HG03103 (cell line): ENCODE data around the gene ZFTA.
"Not testable (repeated sequence)": the region's sequence is repeated elsewhere in the genome, so short reads cannot be mapped to it uniquely, and the experiment has no call there.

Source experiments
- ATAC-seq: cut with Tn5 transposase; IDR thresholded peaks from one replicate; pipeline ENCODE4 v1.9.1; 2021; ENCODE audit warnings: low read depth; ENCODE audit not compliant: unreplicated experiment

The ZFTA gene

DNA sequence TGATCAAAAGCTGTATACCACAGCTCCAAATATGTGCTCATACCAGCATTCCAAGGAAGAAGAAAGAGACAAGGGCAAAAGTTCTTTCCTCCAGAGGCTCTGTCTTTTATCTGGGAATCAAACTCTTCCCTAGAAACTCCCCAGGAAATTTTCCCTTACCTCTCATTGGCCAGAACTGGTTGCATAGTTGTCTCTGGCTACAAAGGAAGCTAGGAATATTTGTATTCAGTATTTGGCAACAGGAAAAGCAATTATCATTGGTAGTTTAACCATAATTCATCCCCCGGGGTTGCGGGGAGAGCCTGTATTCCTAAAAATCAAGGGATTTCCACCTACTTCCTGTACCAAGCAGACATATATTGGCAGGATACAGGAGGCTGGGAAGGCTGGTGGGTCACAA, 10.5 kb upstream of the ZFTA start:
- ATAC-seq, result no peak

DNA sequence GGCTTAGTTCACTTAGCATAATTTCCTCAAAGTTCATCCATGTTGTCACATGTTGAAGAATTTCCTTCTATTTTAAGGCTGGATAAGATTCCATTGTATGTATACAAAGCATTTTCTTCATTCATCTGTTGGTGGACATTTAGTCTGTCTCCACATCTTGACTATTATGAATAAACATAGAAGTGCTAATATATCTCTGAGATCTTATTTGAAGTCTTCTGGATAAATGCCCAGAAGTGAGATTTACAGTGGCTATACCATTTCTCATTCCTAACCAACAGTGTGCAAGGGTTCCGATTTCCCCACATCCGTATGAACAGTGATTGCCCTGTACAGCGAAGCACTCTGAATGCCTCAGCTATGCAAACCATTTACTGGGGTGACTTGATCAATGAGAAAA, 6.6 kb upstream of the ZFTA start:
- ATAC-seq, result no peak

DNA sequence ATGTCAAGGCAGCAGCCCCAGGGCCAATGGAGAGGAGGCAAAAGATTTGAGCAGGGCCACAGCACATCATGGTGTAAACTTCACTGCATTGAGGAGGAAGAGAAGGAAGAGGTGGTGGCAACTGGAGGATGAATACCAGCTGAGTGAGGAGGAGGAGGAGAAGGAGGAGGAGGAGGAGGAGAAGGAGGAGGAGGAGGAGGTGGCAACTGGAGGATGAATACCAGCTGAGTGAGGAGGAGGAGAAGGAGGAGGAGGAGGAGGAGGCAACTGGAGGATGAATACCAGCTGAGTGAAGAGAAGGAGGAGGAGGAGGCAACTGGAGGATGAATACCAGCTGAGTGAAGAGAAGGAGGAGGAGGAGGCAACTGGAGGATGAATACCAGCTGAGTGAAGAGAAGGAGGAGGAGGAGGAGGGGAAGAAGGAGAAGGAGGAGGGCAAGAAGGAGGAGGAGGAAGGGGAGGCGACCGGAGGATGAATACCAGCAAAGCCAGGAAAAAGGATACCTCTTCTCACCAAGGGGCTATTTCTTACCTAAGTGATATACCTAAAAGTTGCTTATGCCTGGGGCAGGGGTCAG, 3.3 kb upstream of the ZFTA start:
- ATAC-seq, result not testable (repeated sequence)

DNA sequence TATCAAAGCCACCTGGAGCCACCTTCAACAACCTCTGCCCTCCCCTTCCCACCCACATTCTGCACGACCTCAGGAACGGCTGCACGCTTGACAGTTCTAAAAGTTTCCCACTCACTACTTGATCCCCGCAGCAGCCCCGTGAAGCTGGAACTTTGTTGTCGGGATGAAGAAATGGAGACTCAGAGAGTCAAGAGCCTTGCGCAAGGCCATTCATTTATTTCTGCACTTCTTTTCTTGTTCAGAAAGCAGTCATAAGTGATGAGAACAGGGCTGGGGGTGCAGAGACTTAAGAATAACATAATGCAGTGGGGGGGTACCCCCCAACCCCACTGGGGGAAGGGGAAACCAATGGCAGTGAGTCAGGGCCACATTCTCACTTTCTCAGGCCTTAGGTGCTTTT, 2.2 kb upstream of the ZFTA start:
- no peak for ATAC-seq

DNA sequence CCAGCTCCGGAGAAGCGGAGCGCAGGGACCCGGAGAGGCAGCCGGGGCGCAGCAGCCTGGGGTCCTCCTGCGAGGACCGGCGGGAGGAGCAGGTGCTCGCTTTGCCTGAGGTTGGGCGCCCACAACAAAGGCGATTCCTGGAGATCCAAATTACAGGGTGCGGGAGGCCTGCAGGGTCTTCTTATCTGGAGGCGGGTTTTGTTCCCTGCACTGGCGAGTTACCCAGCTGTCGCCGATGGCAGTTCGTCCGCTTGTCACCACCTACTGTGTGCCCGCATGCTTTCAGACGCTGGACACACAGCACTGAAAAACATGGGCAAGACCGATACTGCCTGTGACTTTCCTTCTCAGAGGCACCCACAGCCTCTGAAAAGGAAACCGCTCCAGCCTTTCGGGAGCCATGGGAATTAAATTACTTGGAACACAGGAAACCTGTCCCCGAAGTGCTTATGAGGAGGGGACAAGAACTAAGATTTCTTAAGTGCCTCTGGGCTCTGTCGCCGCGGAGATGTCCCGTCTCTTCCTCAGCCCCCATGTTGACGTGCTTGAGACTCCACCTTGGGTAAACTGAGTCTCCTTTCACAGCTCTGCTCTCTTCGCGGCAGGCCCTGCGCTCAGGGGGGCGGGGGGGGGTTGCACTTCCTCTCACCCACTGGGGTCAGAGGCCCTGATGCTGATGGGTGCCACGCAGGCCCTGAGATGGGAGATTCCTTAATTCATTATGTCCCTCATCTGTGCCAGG, 1.3 kb upstream of the ZFTA start:
- ATAC-seq, result no peak

DNA sequence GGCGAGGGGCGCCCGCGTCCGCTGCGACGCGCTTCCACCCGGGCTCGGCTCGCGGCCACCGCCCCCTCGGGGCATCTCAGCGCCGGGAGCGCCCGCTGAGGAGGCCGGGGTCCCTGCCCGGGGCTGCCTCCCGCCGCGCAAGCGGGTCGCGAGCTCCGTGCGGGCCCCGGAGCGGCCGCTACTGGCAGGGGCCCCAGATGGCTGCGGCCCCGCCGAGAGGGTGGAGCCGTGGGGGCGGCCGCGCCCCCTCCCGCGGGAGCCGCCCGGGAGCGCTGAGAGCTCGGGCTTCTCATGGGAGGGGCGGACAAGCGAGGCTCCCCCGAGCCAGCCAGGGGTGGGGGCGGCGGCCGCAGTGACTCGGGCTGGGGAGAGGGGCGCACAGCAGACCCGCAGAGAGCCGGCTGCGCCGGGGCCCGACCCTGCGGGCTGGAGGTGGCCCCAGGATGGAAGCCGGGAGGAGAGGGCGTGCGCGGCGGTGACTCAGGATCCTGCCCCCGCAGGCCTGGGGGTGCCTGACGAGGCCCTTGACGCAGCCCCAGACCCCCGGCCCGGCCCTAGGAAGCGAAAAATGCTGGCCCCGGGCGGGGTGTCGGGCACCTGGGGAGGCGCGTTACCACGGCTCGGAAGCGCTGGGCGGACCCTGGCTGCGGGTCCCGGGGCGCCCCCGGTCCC, 603 bp upstream of the ZFTA start:
- ATAC-seq, result peak; percentile 34

DNA sequence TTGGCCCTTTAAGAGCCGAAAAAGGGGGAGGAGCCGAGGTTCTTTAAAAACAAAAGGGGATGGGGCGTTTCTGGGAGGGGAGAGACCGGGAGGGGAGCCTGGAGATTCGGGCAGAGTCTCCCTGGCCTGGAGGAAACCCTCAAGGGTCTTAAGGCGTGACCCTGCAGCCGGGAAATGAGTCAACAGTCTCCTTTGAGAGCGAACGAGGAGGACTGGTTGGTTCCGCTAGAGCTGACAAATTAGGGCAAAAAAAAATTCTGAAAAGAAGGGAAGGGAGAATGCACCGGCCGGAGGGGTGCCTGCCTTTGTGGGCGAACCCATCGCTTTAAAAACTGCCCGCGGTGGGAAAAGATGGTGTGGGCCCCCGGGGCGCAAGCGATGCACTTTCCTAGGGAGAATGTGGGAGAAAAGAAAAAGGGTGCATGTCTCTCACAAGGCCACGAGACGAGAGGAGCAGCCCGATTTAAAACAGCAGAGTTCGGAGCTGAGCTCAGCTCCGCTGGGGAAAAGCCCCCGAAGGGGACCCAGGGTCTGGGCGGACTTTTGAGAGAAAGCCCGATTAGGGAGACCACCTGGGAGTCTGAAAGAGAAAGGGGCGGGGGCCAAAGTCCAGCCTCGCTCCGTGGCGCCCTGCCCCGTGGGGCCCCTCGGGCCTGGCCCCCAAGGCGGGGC, 874 bp downstream of the ZFTA start:
- no peak for ATAC-seq

DNA sequence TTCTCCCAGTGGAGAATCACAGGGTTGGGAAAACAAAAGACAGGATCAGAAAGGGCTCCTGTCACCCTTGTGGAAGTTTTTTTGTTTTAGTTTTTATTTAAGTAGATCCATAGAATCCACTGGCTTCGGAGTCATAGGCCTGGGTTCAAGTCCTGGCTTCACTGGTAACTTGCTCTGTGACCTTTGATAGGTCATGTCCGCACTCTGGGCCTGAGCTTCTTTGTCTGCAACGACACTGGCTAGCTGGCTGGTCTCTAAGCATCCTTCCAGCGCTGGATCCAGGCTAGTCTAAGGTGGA, 1.4 kb downstream of the ZFTA start:
- ATAC-seq, result no peak

DNA sequence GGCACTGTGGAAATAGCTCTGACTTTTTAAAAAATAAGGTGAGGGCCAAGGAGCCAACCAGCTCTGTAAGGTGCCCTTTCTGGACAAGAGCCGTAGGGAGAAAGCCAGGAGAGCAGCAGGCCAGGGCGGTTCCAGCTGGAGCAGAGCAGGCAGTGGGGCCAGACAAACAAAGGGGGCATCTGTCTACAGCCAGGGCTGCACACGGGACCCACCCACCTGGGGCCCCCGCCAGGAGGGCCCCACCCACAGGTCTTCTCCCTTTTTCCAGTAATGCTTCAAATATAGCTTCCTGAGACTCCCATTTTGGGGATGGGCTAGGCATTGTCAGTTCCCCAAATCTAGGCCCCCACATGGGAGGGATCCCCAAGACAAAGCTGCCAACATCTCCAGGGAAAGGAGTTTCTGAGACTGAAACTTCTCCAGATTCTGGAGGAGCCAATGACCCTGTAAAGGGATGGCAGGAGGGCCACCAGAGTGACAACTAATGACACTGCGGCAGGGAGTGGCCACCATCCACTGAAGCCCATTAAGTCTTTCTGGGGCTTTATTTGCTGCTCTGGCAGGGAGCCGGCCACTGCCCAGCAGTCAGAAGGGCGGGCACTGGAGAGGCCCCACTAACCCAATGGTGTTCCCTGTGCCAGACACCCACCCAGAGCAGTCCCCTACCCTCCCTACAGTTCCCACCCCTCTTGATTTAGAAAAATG, 1.9 kb downstream of the ZFTA start:
- no peak for ATAC-seq

DNA sequence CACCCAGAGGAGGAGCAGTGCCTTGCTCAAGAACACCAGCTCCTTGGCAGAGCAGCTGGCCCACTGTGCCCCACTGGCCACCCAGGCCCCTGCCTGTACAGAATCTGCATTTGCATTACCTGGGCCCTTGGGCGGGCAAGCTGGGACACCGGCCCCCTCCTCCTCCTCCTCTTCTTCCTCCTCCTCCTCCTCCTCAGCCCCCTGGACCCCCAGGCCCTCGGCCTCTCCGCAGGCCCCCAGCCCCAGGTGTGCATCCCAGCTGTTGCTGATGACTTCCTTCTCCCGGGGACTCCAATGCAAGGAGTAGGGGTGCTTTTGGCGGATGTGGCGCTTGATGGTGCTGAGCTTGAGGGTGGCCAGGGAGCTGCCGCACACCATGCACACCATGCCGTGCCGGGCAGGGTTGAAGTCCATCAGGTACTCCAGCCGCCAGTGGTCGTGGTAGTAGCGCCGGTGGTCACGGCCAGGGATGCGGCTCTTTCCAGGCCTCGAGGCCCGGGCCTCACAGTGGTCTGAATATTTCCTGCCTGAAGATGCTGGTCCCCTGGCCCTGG, 2.8 kb downstream of the ZFTA start:
- no peak for ATAC-seq

DNA sequence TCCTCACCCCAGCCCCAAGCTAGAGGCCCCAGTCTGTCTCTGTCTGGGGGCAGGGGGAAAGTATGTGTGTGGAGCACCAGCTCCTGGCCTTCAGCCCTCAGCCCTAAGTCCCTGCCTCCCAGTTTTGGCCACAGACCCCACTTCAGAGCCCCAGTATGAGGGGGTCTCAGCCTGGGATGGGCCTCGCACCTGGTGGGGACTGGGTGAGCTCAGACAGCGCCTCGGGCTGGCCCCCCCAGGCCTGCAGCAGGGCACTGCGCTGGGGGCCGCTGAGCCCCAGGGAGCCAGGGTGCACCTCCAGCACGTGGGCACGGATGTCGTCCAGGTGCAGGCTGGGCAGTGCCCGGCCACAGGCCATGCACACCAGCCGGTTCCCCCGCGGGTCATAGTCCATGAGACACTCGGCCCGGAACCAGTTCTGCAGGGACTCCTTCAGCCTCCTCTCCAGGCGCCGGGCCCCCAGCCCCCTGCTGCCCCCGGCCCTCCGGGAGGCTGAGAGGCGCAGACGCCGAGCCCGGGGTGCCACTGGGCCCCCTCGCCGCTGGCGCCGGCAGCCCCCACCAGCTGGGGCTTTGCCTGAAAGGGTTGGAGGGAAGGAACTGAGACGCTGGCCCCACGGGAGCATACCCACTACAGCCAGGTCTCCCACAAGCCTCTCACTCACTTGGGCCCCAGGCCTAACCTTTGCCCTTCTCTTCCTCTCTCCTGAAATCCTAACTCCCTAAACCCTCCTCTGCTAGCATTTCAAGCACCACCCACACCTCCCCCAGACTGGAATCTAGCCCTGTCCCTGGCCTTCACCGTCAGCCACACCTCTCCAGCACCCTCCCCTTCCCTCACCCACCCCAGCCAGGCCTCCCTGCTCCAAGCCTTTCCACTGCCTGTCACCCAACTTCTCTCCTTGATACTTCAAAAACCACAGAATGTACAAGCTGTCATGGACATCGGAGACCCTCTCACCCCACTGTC, 3.6 kb downstream of the ZFTA start:
- ATAC-seq, result no peak

DNA sequence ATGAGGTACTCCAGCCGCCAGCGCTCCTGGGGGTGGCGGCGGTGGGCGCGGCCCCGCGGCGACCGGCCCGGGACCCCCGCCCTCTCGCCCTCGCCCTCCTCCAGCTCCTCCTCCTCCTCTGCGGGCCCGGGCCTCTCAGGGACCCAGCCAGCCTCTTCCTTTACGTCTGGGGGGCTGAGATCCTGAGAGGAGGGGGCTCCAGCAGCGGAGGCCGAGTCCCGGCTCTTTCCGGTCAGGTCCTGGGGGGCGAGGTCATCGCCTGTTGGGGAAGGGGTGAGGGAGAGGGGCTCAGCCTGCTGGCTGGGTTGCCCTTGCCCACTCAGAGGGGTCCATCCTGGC, 4.3 kb downstream of the ZFTA start:
- ATAC-seq, result no peak

DNA sequence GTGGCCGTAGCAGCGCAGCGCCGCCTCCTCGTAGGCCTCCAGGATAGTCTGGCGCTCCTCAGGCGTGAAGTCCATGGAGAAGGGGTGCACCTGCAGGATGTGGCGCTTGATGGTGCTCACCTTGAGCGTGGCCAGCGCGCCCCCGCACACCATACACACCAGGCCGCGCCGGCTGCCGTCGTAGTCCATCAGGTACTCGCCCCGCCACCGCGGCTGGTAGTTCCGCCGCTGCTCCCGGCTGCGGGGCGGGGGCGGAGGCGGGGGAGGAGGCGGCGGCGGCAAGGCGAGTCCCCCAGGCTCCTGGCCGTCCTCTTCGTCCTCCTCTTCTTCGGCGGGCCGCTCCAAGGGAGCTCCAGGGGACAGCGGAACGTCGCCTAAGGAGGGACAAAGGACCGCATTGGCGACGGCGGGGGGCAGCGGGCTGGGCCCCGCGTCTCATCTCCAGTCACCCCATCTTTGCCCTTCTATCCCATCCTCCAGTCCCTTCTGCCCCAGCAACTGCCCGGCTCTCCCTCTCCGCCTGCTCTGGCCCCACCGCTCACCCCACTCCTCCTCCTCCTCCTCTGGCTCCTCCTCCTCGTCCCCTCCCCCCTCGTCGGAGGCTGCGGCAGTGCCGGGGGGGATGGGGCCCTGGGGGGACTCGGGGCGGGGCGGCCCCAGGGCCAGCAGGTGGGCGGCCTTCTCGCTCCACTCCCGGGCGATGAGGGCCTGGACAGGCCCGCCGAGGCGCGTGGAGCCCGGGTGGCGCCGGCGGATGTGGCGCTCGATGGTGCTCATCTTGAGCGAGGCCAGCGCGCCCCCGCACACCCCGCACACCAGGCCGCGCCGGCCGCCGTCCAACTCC, 4.9 kb downstream of the ZFTA start:
- no peak for ATAC-seq

DNA sequence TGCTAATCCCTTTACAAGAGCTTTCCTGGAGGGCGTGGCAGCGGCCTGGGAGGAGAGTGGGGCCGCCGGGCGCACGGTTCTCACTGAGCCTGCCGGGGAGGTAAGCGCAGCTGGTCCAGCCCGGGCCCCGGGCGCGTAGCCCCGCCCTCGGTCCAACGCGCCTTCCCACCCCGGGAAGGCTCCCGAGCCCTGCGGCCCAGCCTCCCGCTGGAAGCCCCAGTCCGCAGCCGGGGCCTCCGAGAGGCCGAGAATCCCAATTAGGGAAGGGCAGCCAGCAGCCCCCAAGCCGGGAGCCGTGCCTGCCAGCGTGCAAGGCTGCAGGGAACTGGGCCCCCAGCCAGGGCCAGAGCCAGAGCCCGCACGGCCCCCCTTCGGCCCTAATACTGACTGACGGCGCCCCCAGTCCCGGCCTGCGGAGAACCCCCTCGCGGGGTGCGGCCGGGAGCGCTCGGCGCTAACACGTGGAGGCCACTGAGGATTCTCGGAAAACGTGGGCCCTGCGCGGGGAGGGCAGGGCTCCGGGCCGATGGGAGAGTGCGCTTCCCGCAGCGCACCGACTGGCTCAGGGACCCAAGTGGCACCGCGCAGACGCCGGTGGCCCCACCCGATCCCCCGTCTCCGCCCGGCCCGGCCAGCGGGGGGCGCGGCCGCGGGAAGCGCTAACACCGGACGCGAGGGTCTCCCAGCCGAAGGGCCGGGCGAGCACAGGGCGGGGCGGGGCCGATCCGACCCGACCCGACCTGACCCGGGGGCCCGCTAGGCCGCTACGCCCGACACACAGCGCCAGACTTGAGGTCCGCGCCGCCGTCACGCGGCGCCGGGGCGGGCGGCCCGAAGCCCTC, 5.7 kb downstream of the ZFTA start:
- ATAC-seq, result no peak

DNA sequence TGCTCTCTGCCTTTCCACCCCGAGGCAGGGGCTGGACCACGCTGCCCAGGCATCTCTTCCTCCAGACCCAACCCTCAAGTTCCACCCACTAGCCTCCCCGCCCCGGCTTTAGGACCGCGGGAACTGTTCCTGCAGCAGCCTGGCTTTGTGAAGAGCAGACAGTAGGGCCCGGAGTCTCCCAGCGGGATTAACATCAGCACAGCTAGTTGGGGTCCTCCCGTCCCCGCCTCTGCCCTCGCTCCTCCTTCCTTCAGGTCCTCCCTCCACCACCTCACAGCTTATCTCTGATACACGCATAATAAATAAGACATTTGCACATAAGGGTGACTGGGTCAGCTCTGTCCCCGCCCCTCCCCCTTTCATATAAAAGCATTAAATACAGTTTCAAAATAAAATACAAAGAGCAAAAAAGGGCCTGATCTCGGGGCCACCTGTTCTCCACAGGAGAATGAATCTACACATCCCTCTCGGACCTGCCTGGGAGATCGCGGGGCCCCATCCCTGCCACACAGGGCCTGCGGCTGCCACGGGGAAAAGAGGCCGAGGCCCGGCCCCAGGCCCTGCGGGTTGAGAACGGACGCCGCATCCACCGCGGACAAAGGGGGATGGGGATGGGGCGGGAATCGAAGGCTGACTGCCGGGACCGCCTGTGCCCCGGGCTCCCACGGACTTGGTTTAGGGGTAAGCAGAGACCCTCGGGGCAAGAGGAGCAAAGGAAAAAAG, 6.5 kb downstream of the ZFTA start:
- no peak for ATAC-seq

DNA sequence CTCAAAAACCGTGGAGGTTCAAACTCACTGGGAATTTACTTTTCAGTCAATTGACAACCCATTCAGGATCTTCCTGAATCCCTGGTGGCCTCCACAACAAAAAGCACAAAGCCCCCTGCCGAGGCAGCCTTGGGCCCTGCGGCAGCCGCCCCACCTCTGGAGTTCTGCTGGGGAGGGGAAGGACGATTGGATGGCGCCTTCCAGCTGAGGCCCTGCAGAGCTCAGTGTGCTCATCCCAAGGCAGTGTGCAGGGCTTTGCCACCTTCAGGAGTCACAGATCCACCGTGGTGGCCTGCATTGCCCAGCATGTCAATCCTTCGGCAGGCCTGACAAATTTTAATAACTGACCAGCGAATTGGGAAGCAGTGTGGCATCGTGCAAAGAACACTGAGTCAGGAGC, 7.4 kb downstream of the ZFTA start:
- no peak for ATAC-seq

DNA sequence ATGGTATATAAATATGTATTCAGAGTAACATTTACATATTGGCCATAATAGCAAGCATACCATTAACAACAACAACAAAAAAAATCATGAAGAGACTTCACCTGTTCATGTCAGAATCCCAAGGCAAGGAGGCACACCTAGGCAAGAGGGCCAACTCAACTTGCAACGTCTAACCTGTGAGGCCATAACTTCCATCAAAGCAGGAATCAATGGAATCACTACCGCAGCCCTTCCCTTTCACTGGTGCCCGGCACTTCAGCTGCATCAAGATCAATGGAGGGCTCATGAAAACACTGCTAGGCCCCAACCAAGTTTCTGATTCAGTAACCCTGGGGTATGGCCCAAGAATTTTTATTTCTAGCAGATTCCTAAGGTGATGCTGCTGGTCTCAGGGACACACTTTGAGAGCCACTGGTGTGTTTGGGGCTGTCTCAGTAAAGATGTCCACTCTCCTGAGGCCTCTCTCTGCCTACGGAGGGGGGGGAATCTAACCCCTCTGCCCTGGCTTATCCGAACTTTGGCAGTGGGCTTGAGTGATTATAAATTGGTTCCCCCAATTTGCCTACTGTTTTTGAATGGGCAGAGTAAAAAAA, 8.0 kb downstream of the ZFTA start:
- no peak for ATAC-seq
